GM19043 (cell line): ENCODE measurements around the gene BHLHE23.
"Not testable (repeated sequence)": the region's sequence is repeated elsewhere in the genome, so short reads cannot be mapped to it uniquely, and the experiment has no call there.

ENCODE experiments used
- ATAC-seq: cut with Tn5 transposase; IDR thresholded peaks from one replicate; pipeline ENCODE4 v1.9.1; 2021; ENCODE audit warnings: low read depth; ENCODE audit not compliant: unreplicated experiment

BHLHE23 gene

GRCh38 chr20:62962891-62963613, 43.7 kb downstream of the BHLHE23 start:
- ATAC-seq = no peak

GRCh38 chr20:62962221-62962879, 44.4 kb downstream of the BHLHE23 start:
- ATAC-seq = no peak

GRCh38 chr20:62961799-62962198, 45.0 kb downstream of the BHLHE23 start:
- no peak for ATAC-seq

GRCh38 chr20:62961310-62961783, 45.4 kb downstream of the BHLHE23 start:
- ATAC-seq = no peak

GRCh38 chr20:62960446-62961309, 46.1 kb downstream of the BHLHE23 start:
- not testable (repeated sequence) for ATAC-seq

GRCh38 chr20:62959998-62960436, 46.7 kb downstream of the BHLHE23 start:
- ATAC-seq = no peak

GRCh38 chr20:62959101-62959971, 47.4 kb downstream of the BHLHE23 start:
- ATAC-seq = no peak

GRCh38 chr20:62958388-62959100, 48.2 kb downstream of the BHLHE23 start:
- no peak for ATAC-seq

- no peak for ATAC-seq
Observed at GRCh38 chr20:62957136-62958117, 49.3 kb downstream of the BHLHE23 start.

- no peak for ATAC-seq
Observed at GRCh38 chr20:62956387-62957135, 50.2 kb downstream of the BHLHE23 start.
